Kidney tubule cell (primary cell): ENCODE data around the gene SYS1.
A peak's percentile ranks its signal among the peaks of the same experiment; 100 is the strongest.
"Not testable (repeated sequence)": the region's sequence is repeated elsewhere in the genome, so short reads cannot be mapped to it uniquely, and the experiment has no call there.

Source experiments
- DNase-seq: peaks from one replicate; pipeline ENCODE4 v3.0.0-alpha.2; 2018; ENCODE audit warnings: low spot score

SYS1 gene

GRCh38 chr20:45340236-45340847 lies 22.6 kb upstream of the SYS1 start:
- peak; percentile 50 for DNase-seq

- DNase-seq, result peak; percentile 54
These were observed 22.0 kb upstream of the SYS1 start for GRCh38 chr20:45340951-45341350.

- no peak for DNase-seq
These were observed 21.4 kb upstream of the SYS1 start for GRCh38 chr20:45341579-45341938.

- peak; percentile 73 for DNase-seq
These were observed 20.8 kb upstream of the SYS1 start for GRCh38 chr20:45341939-45342854.

- DNase-seq, result no peak
These were observed 20.0 kb upstream of the SYS1 start for GRCh38 chr20:45342855-45343531.

GRCh38 chr20:45343532-45344167 lies 19.3 kb upstream of the SYS1 start:
- DNase-seq, result peak; percentile 51

GRCh38 chr20:45344168-45344860 lies 18.6 kb upstream of the SYS1 start:
- peak; percentile 93 for DNase-seq

GRCh38 chr20:45345104-45345936 lies 17.6 kb upstream of the SYS1 start:
- no peak for DNase-seq

- DNase-seq, result peak; percentile 62
These were observed 16.7 kb upstream of the SYS1 start for GRCh38 chr20:45346291-45346718.

GRCh38 chr20:45346851-45347250 lies 16.1 kb upstream of the SYS1 start:
- no peak for DNase-seq

- DNase-seq, result no peak
These were observed 15.5 kb upstream of the SYS1 start for GRCh38 chr20:45347297-45347935.

GRCh38 chr20:45347936-45348778 lies 14.8 kb upstream of the SYS1 start, which contains the start of gene SDC4:
TSS of gene SDC4 (minus strand) at chr20:45348424. CDS start at chr20:45348384, 40 bp downstream.
- peak; percentile 77 for DNase-seq

GRCh38 chr20:45350217-45350616 lies 12.7 kb upstream of the SYS1 start:
- DNase-seq, result no peak

- DNase-seq, result not testable (repeated sequence)
These were observed 12.2 kb upstream of the SYS1 start for GRCh38 chr20:45350795-45351194.

GRCh38 chr20:45352729-45353128 lies 10.2 kb upstream of the SYS1 start:
- DNase-seq, result no peak

GRCh38 chr20:45353746-45354145 lies 9.2 kb upstream of the SYS1 start:
- no peak for DNase-seq

GRCh38 chr20:45354423-45355208 lies 8.3 kb upstream of the SYS1 start:
- no peak for DNase-seq
